GM03348 (cell line): Measurements from ENCODE around the gene TOMM20L.
"Not testable (repeated sequence)": the region's sequence is repeated elsewhere in the genome, so short reads cannot be mapped to it uniquely, and the experiment has no call there.

Experiments used
- DNase-seq: peaks from one replicate; pipeline ENCODE4 v3.0.0; 2012; ENCODE audit warnings: low spot score

Gene TOMM20L

GRCh38 chr14:58395812-58396788 is at the start of gene TOMM20L:
TSS of gene TOMM20L (plus strand) at chr14:58395930. CDS start at chr14:58395958, 28 bp downstream.
- DNase-seq: peak; percentile 95

- no peak for DNase-seq
These were observed 42.0 kb upstream of the TOMM20L start for GRCh38 chr14:58353516-58354299.

GRCh38 chr14:58354808-58355207 is 40.9 kb upstream of the TOMM20L start:
- no peak for DNase-seq

DNA sequence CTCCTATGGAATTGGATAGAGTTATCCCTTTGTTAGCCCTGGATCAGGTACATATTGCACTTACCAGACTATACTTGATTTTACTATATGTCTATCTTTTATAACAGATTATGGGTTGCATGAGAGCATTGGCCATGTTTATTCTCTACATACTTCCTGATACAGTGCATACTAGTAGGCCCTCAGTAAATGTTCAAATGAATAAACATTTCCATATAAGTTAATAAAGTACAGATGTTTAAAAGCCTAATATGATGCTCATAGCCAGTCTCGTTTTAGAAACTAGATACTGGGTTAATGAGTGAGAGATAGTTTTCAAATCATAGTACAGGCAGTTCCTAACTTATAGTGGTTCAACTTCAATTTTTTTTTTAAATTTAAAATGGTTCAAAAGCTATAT is 39.5 kb upstream of the TOMM20L start:
- no peak for DNase-seq

GRCh38 chr14:58362272-58362671 is 33.5 kb upstream of the TOMM20L start:
- not testable (repeated sequence) for DNase-seq

DNA sequence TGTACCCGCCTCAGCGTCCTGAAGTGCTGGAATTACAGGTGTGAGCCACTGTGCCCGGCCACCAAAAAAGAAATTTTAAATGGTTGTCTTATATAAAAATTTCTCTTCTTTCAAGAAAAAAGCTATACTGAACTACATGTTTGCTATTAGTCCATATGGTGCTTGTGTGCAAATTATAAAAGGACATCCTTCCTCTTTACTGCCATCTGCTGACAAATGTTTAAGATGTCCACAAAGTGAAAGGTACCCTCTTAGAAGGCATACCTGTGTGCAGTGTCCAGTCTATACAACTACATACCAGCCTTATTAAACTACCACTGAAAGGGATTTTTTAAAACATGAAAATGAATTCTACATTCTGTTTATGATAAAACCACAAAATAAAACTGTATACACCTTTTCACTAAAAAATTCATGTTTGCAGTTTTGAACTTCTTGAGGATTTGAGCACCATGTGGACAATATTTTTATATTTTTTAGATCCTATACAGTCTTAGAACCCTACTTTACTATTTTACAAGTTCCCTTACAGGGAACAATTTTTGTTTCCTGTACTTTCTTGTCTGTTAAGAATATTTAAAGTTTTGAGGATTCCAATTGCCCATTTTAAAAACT is 32.8 kb upstream of the TOMM20L start:
- DNase-seq: peak; percentile 14

GRCh38 chr14:58364316-58364715 is 31.4 kb upstream of the TOMM20L start:
- DNase-seq: no peak

DNA sequence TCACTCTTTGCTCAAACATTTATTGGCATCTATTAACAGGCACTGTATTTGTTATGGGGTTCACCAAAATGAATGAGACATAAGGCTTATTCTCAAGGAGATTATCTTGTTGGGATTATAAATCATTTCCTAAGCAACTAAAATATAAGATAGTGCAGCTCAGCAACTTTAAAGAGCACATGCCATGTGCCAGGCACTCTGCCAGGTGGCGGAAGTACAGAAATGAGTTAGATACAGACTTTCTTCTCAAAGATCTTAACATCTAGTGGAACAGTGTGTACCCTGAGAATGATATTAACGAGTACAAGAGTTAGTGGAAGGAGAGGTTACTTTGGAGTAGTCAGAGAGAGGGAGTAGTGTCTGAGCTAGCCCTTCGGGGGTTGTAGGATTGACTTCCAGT is 28.4 kb upstream of the TOMM20L start:
- DNase-seq: no peak

GRCh38 chr14:58368956-58369355 is 26.8 kb upstream of the TOMM20L start:
- no peak for DNase-seq

- no peak for DNase-seq
These were observed 18.9 kb upstream of the TOMM20L start for GRCh38 chr14:58376791-58377190.

GRCh38 chr14:58390830-58391229 is 4.9 kb upstream of the TOMM20L start:
- DNase-seq: no peak

DNA sequence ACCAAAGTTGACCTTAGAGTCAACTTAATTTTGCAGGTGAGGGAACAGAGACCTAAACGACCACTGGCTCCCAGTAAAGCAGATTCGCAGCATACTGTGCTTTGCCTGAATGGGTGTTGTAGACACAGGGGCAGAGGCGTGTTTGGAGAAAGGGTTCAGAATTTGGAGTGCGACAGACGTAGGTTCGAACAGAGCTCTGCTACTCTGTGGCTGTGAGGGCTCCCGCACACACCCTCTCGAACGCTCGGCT is 243 bp upstream of the TOMM20L start:
- no peak for DNase-seq

DNA sequence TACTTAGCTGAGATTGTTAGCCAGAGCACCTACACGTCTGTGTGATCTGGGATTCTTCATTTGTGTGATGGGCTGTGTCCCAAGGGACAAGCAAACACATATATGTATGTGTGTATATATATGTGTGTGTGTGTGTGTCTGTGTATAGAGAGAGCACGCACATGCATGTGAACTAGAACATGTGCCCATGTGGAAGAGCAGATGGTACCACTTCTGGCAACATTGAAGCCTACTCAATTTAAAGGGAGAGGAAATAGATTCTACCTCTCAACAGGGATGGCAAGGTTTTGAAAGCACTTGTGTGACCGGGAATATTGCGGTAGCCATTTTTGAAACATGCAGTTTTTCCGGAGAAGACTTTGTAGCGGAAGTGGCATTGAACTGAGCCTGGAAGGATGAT is 1.4 kb downstream of the TOMM20L start:
- DNase-seq: no peak

DNA sequence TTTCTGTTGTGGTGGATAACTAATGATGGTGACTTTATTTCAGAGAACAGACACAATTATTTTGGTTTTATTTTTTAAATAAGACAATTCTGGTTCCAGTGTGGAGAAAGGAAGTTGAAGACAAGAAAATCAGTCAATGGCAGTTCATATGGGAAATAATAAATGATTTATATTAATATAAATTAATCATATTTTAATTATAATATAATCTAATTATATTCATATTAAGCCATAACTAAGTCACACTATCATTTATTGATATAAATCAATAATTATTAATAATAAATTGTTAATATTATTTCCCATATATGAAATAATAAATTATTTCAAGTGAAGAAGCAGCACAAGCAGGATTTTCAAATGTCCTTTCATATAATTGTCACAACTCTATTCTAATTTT is 2.8 kb downstream of the TOMM20L start:
- DNase-seq: no peak

- no peak for DNase-seq
These were observed 3.2 kb downstream of the TOMM20L start for GRCh38 chr14:58398895-58399294.

DNA sequence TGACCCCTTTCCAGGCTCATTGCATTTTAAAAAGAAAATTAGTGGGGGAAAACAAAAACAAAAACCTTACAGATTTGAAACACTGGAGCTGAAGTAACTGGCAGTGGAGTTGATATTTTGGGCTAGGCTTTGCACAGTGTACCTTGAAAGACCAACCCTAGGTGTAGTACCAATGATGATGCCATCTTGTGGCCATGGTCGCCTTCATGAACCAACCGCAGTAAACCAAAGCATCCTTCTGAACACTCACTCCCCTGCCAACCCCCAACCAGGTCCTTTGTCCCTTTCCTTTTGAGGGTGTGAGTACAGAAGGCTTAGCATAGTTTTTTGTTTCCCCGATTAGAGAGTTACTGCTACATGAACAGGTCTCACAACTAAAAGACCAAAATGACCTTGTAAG is 5.9 kb downstream of the TOMM20L start:
- no peak for DNase-seq

- no peak for DNase-seq
These were observed 13.0 kb downstream of the TOMM20L start for GRCh38 chr14:58408681-58409215.

GRCh38 chr14:58414845-58415244 is 19.1 kb downstream of the TOMM20L start:
- DNase-seq: no peak

- no peak for DNase-seq
These were observed 20.2 kb downstream of the TOMM20L start for GRCh38 chr14:58415636-58416547.

DNA sequence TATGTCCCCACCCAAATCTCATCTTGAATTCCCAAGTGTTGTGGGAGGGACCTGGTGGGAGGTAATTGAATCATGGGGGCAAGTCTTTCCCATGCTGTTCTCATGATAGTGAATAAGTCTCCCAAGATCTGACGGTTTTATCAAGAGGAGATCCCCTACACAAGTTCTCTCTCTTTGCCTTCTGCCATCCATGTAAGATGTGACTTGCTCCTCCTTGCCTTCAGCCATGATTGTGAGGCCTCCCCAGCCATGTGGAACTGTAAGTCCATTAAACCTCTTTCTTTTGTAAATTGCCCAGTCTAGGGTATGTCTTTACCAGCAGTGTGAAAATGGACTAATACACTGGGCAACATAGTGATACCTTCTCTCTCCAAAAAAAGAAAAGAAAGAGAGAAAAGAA is 21.2 kb downstream of the TOMM20L start:
- not testable (repeated sequence) for DNase-seq

DNA sequence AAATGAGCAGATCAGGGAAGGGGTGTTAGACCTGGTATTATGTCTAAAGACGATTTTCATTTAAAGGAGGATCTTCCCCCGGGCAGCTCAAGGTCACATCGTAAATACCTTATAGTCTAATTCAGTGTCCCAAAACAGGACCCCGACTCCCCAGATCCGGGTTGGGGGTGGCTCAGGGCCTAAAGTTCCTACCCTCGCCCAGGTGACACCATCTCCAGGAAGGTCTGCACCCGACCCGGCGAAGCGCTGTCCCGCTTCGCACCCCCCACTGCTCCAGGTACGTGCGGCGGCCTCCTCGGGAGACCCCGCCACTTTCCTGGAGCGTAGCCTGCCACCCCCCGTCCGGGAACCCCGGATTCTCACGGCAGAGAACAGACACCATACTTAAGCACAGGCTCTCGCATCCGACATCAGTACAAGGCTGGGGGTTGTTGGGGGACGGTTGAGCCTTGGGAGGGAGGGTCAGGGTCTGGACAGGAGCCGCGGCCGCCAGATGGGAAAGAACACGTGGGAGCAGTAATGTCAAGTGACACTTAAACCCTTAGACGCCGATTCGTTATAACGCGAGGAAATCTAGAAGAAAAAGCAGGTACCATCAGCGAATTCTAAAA is 31.0 kb downstream of the TOMM20L start:
- DNase-seq: peak; percentile 76
